ENCODE data around the gene RAB17. TPM values are rescaled to one million over a fixed set of nuclear protein-coding genes. Genes with fewer than 3 reads are reported as not detected.
A peak's percentile ranks its signal among the peaks of the same experiment; 100 is the strongest.
"Not testable (repeated sequence)": the region's sequence is repeated elsewhere in the genome, so short reads cannot be mapped to it uniquely, and the experiment has no call there.

The RAB17 gene
- total RNA-seq, 1 experiment from 2014 or later: 86.3 TPM

DNA sequence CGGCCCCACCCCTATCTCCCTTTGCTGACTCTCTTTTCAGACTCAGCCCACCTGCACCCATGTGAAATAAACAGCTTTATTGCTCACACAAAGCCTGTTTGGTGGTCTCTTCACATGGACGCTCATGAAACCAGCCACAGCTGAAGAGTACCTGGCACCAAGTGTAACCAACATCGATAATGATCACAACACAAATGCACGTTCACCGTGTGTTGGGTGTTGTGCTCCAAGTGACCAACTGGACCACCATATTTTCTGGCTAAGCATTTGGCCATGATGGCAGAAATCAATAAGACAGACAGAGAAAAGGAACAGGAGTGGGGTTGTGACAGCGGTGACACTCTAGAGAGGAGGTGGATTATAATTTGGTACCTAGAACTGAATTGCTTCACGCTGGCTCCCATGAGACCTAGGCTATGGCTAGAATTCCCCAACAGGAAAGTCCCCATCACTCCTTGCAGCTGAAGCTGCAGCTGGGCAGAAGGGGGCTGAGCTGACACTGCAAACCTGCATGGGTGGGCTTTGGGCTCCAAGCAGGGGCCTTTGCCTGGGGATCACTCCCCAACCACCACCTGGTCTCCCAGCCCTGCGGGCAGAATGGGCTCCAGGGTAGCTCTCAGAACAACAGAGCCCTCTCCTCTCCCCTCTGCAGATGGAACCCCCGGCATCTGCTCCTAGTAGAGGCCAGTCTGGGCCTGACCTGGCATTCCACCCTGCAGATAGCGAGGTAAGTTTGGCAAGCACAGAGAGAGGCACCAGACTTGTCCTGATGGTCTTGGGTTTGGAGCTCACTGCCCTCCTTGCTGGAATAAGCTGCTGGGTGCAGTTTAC, 22.2 kb upstream of the RAB17 start:
- POLR2A ChIA-PET (ENCODE audit: unreplicated experiment): no interaction called here
- intact Hi-C loops (cut with micrococcal nuclease; ENCODE audit: unreplicated experiment): no loop called here
- no TSS peak for BruUV-seq (replicated peaks)

DNA sequence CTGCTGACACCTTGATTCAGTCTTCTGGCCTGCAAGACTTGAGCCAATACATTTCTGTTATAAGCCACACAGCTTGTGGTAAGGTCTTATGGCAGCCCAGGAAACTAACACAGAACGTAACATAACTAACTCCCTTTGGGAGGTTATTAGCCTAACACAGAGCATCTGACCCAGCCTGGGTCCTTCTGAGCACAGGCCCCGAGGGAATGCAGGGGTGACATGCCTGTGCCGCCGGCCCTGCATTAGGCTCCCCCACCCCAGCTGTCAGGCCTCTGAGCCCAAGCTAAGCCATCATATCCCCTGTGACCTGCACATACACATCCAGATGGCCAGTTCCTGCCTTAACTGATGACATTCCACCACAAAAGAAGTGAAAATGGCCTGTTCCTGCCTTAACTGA, 16.0 kb upstream of the RAB17 start:
- BruUV-seq (replicated peaks); intact Hi-C loops (cut with micrococcal nuclease; ENCODE audit: unreplicated experiment): not testable (repeated sequence)

More for the DNA sequence above, 22.2 kb upstream of the RAB17 start:
- no peaks in the 10 kb centered on the region for H3K9me3 ChIP-seq (ENCODE audit: insufficient read depth, low read depth)
- TF ChIP-seq, protein P1, sequence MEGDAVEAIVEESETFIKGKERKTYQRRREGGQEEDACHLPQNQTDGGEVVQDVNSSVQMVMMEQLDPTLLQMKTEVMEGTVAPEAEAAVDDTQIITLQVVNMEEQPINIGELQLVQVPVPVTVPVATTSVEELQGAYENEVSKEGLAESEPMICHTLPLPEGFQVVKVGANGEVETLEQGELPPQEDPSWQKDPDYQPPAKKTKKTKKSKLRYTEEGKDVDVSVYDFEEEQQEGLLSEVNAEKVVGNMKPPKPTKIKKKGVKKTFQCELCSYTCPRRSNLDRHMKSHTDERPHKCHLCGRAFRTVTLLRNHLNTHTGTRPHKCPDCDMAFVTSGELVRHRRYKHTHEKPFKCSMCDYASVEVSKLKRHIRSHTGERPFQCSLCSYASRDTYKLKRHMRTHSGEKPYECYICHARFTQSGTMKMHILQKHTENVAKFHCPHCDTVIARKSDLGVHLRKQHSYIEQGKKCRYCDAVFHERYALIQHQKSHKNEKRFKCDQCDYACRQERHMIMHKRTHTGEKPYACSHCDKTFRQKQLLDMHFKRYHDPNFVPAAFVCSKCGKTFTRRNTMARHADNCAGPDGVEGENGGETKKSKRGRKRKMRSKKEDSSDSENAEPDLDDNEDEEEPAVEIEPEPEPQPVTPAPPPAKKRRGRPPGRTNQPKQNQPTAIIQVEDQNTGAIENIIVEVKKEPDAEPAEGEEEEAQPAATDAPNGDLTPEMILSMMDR (conservative IDR thresholded peaks at IDR 0.05): no peak
- TF ChIP-seq EZH2 (IDR thresholded peaks at IDR 0.05; ENCODE audit: low read depth): no peak
- no peaks in the 10 kb centered on the region for H4K20me1 ChIP-seq (ENCODE audit: insufficient read depth)
- no peaks in the 10 kb centered on the region for H3K9me2 ChIP-seq (ENCODE audit: insufficient read depth)
- H3K27ac ChIP-seq: no peak overlapping the region
- H2AFZ ChIP-seq: no peak overlapping the region
- CTCF ChIA-PET: no interaction called here
- peaks cover 20% of the 10 kb centered on the region; the same call in 1 of the 2 replicates for H3F3A ChIP-seq (ENCODE audit: insufficient read depth, low read depth)
- DNase-seq: no peak
- no peak overlapping the region for H3K4me2 ChIP-seq
- no peak overlapping the region for H3K4me3 ChIP-seq
- H3K27me3 ChIP-seq (ENCODE audit: insufficient read depth, low read depth): no peaks in the 10 kb centered on the region
- H3K79me2 ChIP-seq (ENCODE audit: low read depth): no peaks in the 10 kb centered on the region
- H3K36me3 ChIP-seq (ENCODE audit: low read depth): no peaks in the 10 kb centered on the region
- H3K4me1 ChIP-seq (replicated peaks; ENCODE audit: insufficient read depth): peaks cover 19% of the 10 kb centered on the region

DNA sequence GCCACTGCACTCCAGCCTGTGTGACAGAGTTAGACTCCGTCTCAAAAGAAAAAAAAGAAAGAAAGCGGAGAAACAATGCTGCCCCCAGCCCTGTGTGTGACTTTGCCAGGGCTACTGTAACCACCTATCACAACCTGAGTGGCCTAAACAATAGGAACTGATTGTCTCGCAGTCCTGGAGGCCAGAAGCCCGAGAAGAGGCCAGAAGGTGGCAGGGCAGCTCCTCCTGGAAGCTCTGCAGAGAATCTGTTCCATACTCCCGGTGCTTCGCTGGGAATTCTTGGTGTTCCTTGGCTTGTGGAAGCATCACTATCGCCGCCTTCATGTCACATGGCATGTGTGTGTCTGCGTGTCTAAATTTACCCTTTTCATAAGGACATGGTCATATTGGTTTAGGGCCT, 14.4 kb upstream of the RAB17 start:
- ChIA-PET CTCF (no interaction called here), POLR2A (ENCODE audit: unreplicated experiment) (no interaction called here)
- Histone ChIP-seq H3K4me3 (no peak overlapping the region), H3K36me3 (ENCODE audit: low read depth) (no peaks in the 10 kb centered on the region), H3K27me3 (ENCODE audit: insufficient read depth, low read depth) (no peaks in the 10 kb centered on the region), H4K20me1 (ENCODE audit: insufficient read depth) (no peaks in the 10 kb centered on the region), H3K79me2 (ENCODE audit: low read depth) (no peaks in the 10 kb centered on the region), H3K4me1 (replicated peaks; ENCODE audit: insufficient read depth) (no peaks in the 10 kb centered on the region), H3K4me2 (no peak overlapping the region), H2AFZ (no peak overlapping the region), H3K9me2 (ENCODE audit: insufficient read depth) (no peaks in the 10 kb centered on the region), H3K27ac (no peak overlapping the region), H3K9me3 (ENCODE audit: insufficient read depth, low read depth) (no peaks in the 10 kb centered on the region), H3F3A (ENCODE audit: insufficient read depth, low read depth) (no peaks in the 10 kb centered on the region; the same call in 1 of the 2 replicates)
- no peak for TF ChIP-seq EZH2 (IDR thresholded peaks at IDR 0.05; ENCODE audit: low read depth)
- TF ChIP-seq, protein P1 (conservative IDR thresholded peaks at IDR 0.05): peak; percentile 57
- intact Hi-C loops (cut with micrococcal nuclease; ENCODE audit: unreplicated experiment): loop anchor here (1.0 kb wide), 1 partner anchor 139 kb away; no protein-coding TSS in a partner anchor
- no TSS peak for BruUV-seq (replicated peaks)
- peak in 1 of 2 experiments; percentile 44 for DNase-seq

More for the DNA sequence above, 16.0 kb upstream of the RAB17 start:
- not testable (repeated sequence) for H3K79me2 ChIP-seq (ENCODE audit: low read depth); H3K27ac ChIP-seq; H2AFZ ChIP-seq; H3K4me3 ChIP-seq; H3F3A ChIP-seq (ENCODE audit: insufficient read depth, low read depth); DNase-seq; H3K9me2 ChIP-seq (ENCODE audit: insufficient read depth); H3K36me3 ChIP-seq (ENCODE audit: low read depth); H3K4me1 ChIP-seq (replicated peaks; ENCODE audit: insufficient read depth); H4K20me1 ChIP-seq (ENCODE audit: insufficient read depth); H3K4me2 ChIP-seq; H3K27me3 ChIP-seq (ENCODE audit: insufficient read depth, low read depth); H3K9me3 ChIP-seq (ENCODE audit: insufficient read depth, low read depth)
- CTCF ChIA-PET: interaction anchor here (0.5 kb wide), 1 partner anchor 127 kb away, joined by 6 read pairs; no protein-coding TSS in a partner anchor
- POLR2A ChIA-PET (ENCODE audit: unreplicated experiment): interaction anchor here (0.6 kb wide), 1 partner anchor 80 kb away, joined by 3 read pairs; no protein-coding TSS in a partner anchor

Measured in PC-9 (cell line).